Uterus (tissue), 2 donors: Measurements from ENCODE around the gene BMPR1B.

Experiments
- POLR2A ChIP-seq, 2 donors: fragments of 450-650 bp; IDR thresholded peaks; one replicate each; pipeline ENCODE4 v1.6.1; 2016; ENCODE audit warnings: antibody characterized with exemption in 2 of 2, mild to moderate bottlenecking in 1 of 2, moderate library complexity in 1 of 2
- TF ChIP-seq, protein P1 (sequence below), 4 experiments: fragments of 200-600 bp in 2 of 4; fragments of 450-650 bp in 2 of 4; sonication (generic) in 2 of 4; IDR thresholded peaks; one replicate each; pipeline ENCODE4 v1.5.1; 2016 to 2019; ENCODE audit warnings: antibody characterized with exemption in 4 of 4, mild to moderate bottlenecking in 2 of 4, moderate library complexity in 1 of 4

DNA sequence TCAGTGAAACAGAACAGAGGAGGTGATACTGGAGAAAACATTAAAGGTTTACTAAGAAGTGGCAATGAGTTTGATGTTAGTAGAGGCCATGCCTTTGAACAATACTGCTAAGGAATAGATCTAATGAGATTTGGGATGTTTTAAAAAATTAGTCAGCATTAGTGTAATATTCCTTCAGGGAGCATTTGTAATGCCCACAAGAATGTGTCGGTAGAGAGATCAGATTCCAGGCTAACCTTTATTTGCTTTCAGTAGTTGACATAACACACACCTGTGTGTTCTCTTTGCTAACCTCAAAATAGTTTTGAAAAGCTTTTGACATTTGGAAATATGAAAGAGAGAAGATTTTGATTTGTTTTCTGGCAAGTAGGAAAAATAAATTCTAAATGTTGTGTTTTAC is 328.8 kb downstream of the BMPR1B start:
- TF ChIP-seq POLR2A (IDR thresholded peaks at IDR 0.05) = no peak
- TF ChIP-seq, protein P1, sequence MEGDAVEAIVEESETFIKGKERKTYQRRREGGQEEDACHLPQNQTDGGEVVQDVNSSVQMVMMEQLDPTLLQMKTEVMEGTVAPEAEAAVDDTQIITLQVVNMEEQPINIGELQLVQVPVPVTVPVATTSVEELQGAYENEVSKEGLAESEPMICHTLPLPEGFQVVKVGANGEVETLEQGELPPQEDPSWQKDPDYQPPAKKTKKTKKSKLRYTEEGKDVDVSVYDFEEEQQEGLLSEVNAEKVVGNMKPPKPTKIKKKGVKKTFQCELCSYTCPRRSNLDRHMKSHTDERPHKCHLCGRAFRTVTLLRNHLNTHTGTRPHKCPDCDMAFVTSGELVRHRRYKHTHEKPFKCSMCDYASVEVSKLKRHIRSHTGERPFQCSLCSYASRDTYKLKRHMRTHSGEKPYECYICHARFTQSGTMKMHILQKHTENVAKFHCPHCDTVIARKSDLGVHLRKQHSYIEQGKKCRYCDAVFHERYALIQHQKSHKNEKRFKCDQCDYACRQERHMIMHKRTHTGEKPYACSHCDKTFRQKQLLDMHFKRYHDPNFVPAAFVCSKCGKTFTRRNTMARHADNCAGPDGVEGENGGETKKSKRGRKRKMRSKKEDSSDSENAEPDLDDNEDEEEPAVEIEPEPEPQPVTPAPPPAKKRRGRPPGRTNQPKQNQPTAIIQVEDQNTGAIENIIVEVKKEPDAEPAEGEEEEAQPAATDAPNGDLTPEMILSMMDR (IDR thresholded peaks at IDR 0.05) = no peak
